Neural progenitor cell (in vitro differentiated cells): ENCODE data around the gene POLR2E.

Source experiments
- CTCF ChIP-seq: fragments of 200-600 bp; sonication (generic); IDR thresholded peaks from 2 replicates; pipeline ENCODE4 v1.5.1; 2017; ENCODE audit warnings: antibody characterized with exemption, mild to moderate bottlenecking
- EZH2 ChIP-seq: fragments of 200-600 bp; sonication (generic); IDR thresholded peaks from 2 replicates; pipeline ENCODE4 v1.6.1; 2017; ENCODE audit warnings: antibody characterized with exemption, mild to moderate bottlenecking, moderate library complexity

- no peak for TF ChIP-seq EZH2
- TF ChIP-seq CTCF, result no peak
Measured at GRCh38 chr19:1102407-1103131, 7.4 kb upstream of the POLR2E start.
